Endothelial cell (in vitro differentiated cells): ENCODE data around the gene KLF2. TPM values are rescaled to one million over a fixed set of nuclear protein-coding genes. Genes with fewer than 3 reads are reported as not detected.

Experiments
- DNase-seq: peaks from one replicate; pipeline ENCODE4 v3.0.0; 2021; ENCODE audit warnings: low spot score
- H3K27ac Mint-ChIP-seq: one replicate; pipeline ENCODE4 v1.8.0; 2021; ENCODE audit warnings: mixed read lengths, inconsistent platforms; ENCODE audit not compliant: unreplicated experiment
- H3K27me3 Mint-ChIP-seq: one replicate; pipeline ENCODE4 v1.8.0; 2021; ENCODE audit warnings: mild to moderate bottlenecking, moderate library complexity, mixed read lengths, inconsistent platforms; ENCODE audit not compliant: unreplicated experiment
- H3K36me3 Mint-ChIP-seq: one replicate; pipeline ENCODE4 v1.8.0; 2021; ENCODE audit warnings: mild to moderate bottlenecking, low read depth, mixed read lengths, inconsistent platforms; ENCODE audit not compliant: unreplicated experiment
- H3K4me1 Mint-ChIP-seq: one replicate; pipeline ENCODE4 v1.8.0; 2021; ENCODE audit warnings: mild to moderate bottlenecking, mixed read lengths, inconsistent platforms; ENCODE audit not compliant: unreplicated experiment
- H3K4me3 Mint-ChIP-seq: one replicate; pipeline ENCODE4 v1.8.0; 2021; ENCODE audit warnings: mild to moderate bottlenecking, mixed read lengths, inconsistent platforms; ENCODE audit not compliant: unreplicated experiment
- H3K9me3 Mint-ChIP-seq: one replicate; pipeline ENCODE4 v1.8.0; 2021; ENCODE audit warnings: mixed read lengths, inconsistent platforms; ENCODE audit not compliant: unreplicated experiment
- CTCF ChIP-seq: fragments of 200-600 bp; sonication (generic); IDR thresholded peaks from one replicate; pipeline ENCODE4 v1.5.0; 2021; ENCODE audit warnings: antibody characterized with exemption; ENCODE audit not compliant: unreplicated experiment
- total RNA-seq: library from RNA; stranded (reverse); fragmentation: NEBNext Ultra II Directional; extraction: Animal tissue kit (Norgen Biotek cat#: 25700); gene quantifications from one replicate; pipeline ENCODE4 v1.2.1, GENCODE V29; 2021; ENCODE audit not compliant: unreplicated experiment

The KLF2 gene
- total RNA-seq, 1 donor from 2014 or later, result 48.9 TPM

GRCh38 chr19:16347706-16348105 lies 23.1 kb downstream of the KLF2 start:
- Mint-ChIP-seq H3K4me1 (peaks cover 25% of the 10 kb centered on the region), H3K27ac (peak overlapping the region; percentile 63), H3K36me3 (peaks cover 5% of the 10 kb centered on the region), H3K4me3 (peak overlapping the region; percentile 66), H3K9me3 (no peaks in the 10 kb centered on the region), H3K27me3 (peaks cover 8% of the 10 kb centered on the region)
- TF ChIP-seq CTCF, result no peak
- DNase-seq, result no peak

- no peak overlapping the region for H3K27ac Mint-ChIP-seq
- peaks cover 8% of the 10 kb centered on the region for H3K27me3 Mint-ChIP-seq
- peaks cover 5% of the 10 kb centered on the region for H3K36me3 Mint-ChIP-seq
- no peak for DNase-seq
- H3K4me3 Mint-ChIP-seq, result peak overlapping the region; percentile 73
- peaks cover 25% of the 10 kb centered on the region for H3K4me1 Mint-ChIP-seq
- no peaks in the 10 kb centered on the region for H3K9me3 Mint-ChIP-seq
- TF ChIP-seq CTCF, result no peak
Measured at GRCh38 chr19:16349551-16350152, 25.0 kb downstream of the KLF2 start.

- peaks cover 9% of the 10 kb centered on the region for H3K27me3 Mint-ChIP-seq
- TF ChIP-seq CTCF, result no peak
- peaks cover 25% of the 10 kb centered on the region for H3K4me1 Mint-ChIP-seq
- H3K36me3 Mint-ChIP-seq, result peaks cover 5% of the 10 kb centered on the region
- no peaks in the 10 kb centered on the region for H3K9me3 Mint-ChIP-seq
- no peak overlapping the region for H3K4me3 Mint-ChIP-seq
- peak overlapping the region; percentile 59 for H3K27ac Mint-ChIP-seq
- DNase-seq, result no peak
Measured at GRCh38 chr19:16351133-16351809, 26.6 kb downstream of the KLF2 start.

- Mint-ChIP-seq H3K9me3 (no peaks in the 10 kb centered on the region), H3K27ac (no peak overlapping the region), H3K36me3 (no peaks in the 10 kb centered on the region), H3K27me3 (peaks cover 4% of the 10 kb centered on the region), H3K4me3 (no peak overlapping the region), H3K4me1 (peaks cover 13% of the 10 kb centered on the region)
- no peak for DNase-seq
- TF ChIP-seq CTCF, result no peak
Measured at GRCh38 chr19:16355293-16356043, 30.8 kb downstream of the KLF2 start.
